IgD-negative memory B cell (primary cell): ENCODE data around the gene NDUFC2. TPM values are rescaled to one million over a fixed set of nuclear protein-coding genes. Genes with fewer than 3 reads are reported as not detected.
"Not testable (repeated sequence)": the region's sequence is repeated elsewhere in the genome, so short reads cannot be mapped to it uniquely, and the experiment has no call there.

ENCODE experiments used
- H3K27ac Mint-ChIP-seq, 3 donors: one replicate each; pipeline ENCODE4 v1.8.0; 2020 to 2022; ENCODE audit warnings: mild to moderate bottlenecking in 3 of 3, mixed read lengths in 3 of 3, moderate library complexity in 1 of 3
- H3K27me3 Mint-ChIP-seq: one replicate; pipeline ENCODE4 v1.8.0; 2021; ENCODE audit warnings: mixed read lengths
- H3K36me3 Mint-ChIP-seq: one replicate; pipeline ENCODE4 v1.8.0; 2020; ENCODE audit warnings: mild to moderate bottlenecking, mixed read lengths
- H3K4me1 Mint-ChIP-seq, 3 donors: one replicate each; pipeline ENCODE4 v1.8.0; 2020 to 2022; ENCODE audit warnings: mixed read lengths in 3 of 3, mild to moderate bottlenecking in 1 of 3
- H3K4me3 Mint-ChIP-seq, 4 donors: one replicate each; pipeline ENCODE4 v1.8.0; 2020 to 2022; ENCODE audit warnings: mild to moderate bottlenecking in 4 of 4, mixed read lengths in 4 of 4, moderate library complexity in 3 of 4
- H3K9me3 Mint-ChIP-seq, 3 donors: one replicate each; pipeline ENCODE4 v1.8.0; 2020 to 2021; ENCODE audit warnings: mixed read lengths in 3 of 3, mild to moderate bottlenecking in 1 of 3
- polyA plus RNA-seq: library from polyadenylated mRNA; unstranded; fragments of 300-500 nt; fragmentation: Illumina TruSeq; gene quantifications from one replicate; pipeline ENCODE4 v1.2.3, GENCODE V29; 2021

Gene NDUFC2
- polyA plus RNA-seq, 1 donor from 2014 or later = 174 TPM

DNA sequence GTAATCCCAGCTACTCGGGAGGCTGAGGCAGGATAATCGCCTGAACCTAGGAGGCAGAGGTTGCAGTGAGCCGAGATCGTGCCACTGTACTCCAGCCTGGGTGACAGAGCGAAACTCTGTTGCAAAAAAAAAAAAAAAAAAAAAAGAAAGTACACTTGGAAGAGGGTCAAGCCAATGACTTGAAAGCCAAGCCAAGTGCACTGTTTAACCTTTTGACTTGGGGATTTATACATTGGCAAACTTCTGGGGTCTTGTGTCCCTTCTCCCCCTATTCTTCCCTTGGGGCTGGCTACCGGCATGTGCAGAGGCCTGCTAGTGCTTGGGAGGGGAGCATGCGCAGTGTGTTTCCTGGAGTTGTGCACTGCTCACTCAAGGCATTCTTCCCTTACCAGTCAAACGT lies 30.3 kb downstream of the NDUFC2 start:
- no peak overlapping the region for H3K27ac Mint-ChIP-seq
- peaks cover 3% of the 10 kb centered on the region for H3K27me3 Mint-ChIP-seq

GRCh38 chr11:78048561-78048960 lies 31.1 kb downstream of the NDUFC2 start:
- Mint-ChIP-seq H3K36me3 (peaks cover 2% of the 10 kb centered on the region), H3K27me3 (peaks cover 4% of the 10 kb centered on the region), H3K9me3 (no peaks in the 10 kb centered on the region), H3K27ac (no peak overlapping the region), H3K4me3 (no peak overlapping the region), H3K4me1 (peaks cover 0 to 2% (median 0%) of the 10 kb centered on the region in 3 donors)

More for the DNA sequence above, 30.3 kb downstream of the NDUFC2 start:
- Mint-ChIP-seq H3K36me3 (peaks cover 2% of the 10 kb centered on the region), H3K9me3 (no peaks in the 10 kb centered on the region), H3K4me3 (no peak overlapping the region), H3K4me1 (peaks cover 0 to 2% (median 0%) of the 10 kb centered on the region in 3 donors)

GRCh38 chr11:78046486-78046854 lies 33.2 kb downstream of the NDUFC2 start:
- Mint-ChIP-seq H3K9me3 (no peaks in the 10 kb centered on the region), H3K27ac (no peak overlapping the region), H3K4me3 (peak overlapping the region in 1 of 4 donors; percentile 21), H3K27me3 (peaks cover 4% of the 10 kb centered on the region), H3K36me3 (no peaks in the 10 kb centered on the region), H3K4me1 (peaks cover 0 to 2% (median 0%) of the 10 kb centered on the region in 3 donors)

- H3K4me3 Mint-ChIP-seq = peak overlapping the region in 3 of 4 donors; percentile 48 to 84 (median 50)
- H3K9me3 Mint-ChIP-seq = no peaks in the 10 kb centered on the region
- peaks cover 4% of the 10 kb centered on the region for H3K27me3 Mint-ChIP-seq
- H3K27ac Mint-ChIP-seq = no peak overlapping the region
- peaks cover 0 to 2% (median 0%) of the 10 kb centered on the region in 3 donors for H3K4me1 Mint-ChIP-seq
- H3K36me3 Mint-ChIP-seq = no peaks in the 10 kb centered on the region
Measured at GRCh38 chr11:78045851-78046485, 33.7 kb downstream of the NDUFC2 start.

DNA sequence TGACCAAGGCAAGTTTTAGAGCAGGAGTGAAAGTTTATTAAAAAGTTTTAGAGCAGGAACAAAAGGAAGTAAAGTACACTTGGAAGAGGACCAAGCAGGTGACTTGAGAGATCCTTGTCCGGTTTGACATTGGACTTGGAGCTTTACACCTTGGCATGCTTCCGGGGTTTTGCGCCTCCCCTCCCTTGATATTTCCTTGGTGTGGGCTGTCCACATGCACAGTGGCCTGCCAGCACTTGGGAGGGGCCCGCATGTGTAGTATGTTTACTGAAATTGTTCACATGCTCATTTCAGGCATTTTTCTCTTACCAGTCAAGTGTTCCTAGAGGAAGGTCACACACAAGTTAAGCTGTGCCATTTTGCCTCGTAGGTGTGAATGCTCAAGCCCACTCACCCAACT lies 35.0 kb downstream of the NDUFC2 start:
- Mint-ChIP-seq H3K4me1 (peaks cover 0 to 9% (median 4%) of the 10 kb centered on the region in 3 donors), H3K27me3 (peaks cover 4% of the 10 kb centered on the region), H3K36me3 (no peaks in the 10 kb centered on the region), H3K27ac (no peak overlapping the region), H3K4me3 (no peak overlapping the region), H3K9me3 (no peaks in the 10 kb centered on the region)

DNA sequence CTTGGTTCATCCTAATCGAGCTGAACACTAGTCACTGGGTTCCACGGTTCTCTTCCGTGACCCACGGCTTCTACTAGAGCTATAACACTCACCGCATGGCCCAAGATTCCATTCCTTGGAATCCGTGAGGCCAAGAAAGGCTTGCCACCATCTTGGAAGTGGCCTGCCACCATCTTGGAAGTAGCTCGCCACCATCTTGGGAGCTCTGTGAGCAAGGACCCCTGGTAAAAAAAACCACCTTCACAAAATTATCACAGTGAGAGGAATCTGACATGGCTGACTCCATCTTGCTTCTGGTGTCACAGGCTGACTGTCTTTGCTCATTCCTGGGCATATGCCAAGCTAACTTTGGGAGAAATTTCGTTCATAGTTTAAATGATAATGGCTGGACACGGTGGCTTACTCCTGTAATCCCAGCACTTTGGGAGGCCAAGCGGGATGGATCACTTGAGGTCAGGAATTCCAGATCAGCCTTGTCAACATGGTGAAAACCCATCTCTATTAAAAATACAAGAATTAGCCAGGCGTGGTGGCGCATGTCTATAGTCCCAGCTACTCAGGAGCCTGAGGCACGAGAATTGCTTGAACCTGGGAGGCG lies 37.7 kb downstream of the NDUFC2 start:
- no peak overlapping the region for H3K4me3 Mint-ChIP-seq
- H3K36me3 Mint-ChIP-seq = no peaks in the 10 kb centered on the region
- H3K27me3 Mint-ChIP-seq = peaks cover 4% of the 10 kb centered on the region
- H3K27ac Mint-ChIP-seq = no peak overlapping the region
- H3K4me1 Mint-ChIP-seq = peaks cover 0 to 10% (median 5%) of the 10 kb centered on the region in 3 donors
- H3K9me3 Mint-ChIP-seq = no peaks in the 10 kb centered on the region

- not testable (repeated sequence) for H3K27me3 Mint-ChIP-seq, H3K4me3 Mint-ChIP-seq, H3K27ac Mint-ChIP-seq, H3K36me3 Mint-ChIP-seq, H3K9me3 Mint-ChIP-seq
- H3K4me1 Mint-ChIP-seq = peaks cover 0 to 10% (median 5%) of the 10 kb centered on the region in 3 donors
Measured at GRCh38 chr11:78041380-78041719, 38.3 kb downstream of the NDUFC2 start.

GRCh38 chr11:78040691-78041379 lies 38.8 kb downstream of the NDUFC2 start:
- peaks cover 4% of the 10 kb centered on the region for H3K27me3 Mint-ChIP-seq
- no peak overlapping the region for H3K27ac Mint-ChIP-seq
- no peaks in the 10 kb centered on the region for H3K9me3 Mint-ChIP-seq
- H3K4me1 Mint-ChIP-seq = peaks cover 0 to 8% (median 5%) of the 10 kb centered on the region in 3 donors
- no peaks in the 10 kb centered on the region for H3K36me3 Mint-ChIP-seq
- no peak overlapping the region for H3K4me3 Mint-ChIP-seq

- Mint-ChIP-seq H3K4me1 (peaks cover 0 to 8% (median 5%) of the 10 kb centered on the region in 3 donors), H3K36me3 (no peaks in the 10 kb centered on the region), H3K27ac (no peak overlapping the region), H3K4me3 (peak overlapping the region in 2 of 4 donors; percentile 1 to 37), H3K27me3 (peaks cover 4% of the 10 kb centered on the region), H3K9me3 (no peaks in the 10 kb centered on the region)
Measured at GRCh38 chr11:78039919-78040671, 39.6 kb downstream of the NDUFC2 start.

DNA sequence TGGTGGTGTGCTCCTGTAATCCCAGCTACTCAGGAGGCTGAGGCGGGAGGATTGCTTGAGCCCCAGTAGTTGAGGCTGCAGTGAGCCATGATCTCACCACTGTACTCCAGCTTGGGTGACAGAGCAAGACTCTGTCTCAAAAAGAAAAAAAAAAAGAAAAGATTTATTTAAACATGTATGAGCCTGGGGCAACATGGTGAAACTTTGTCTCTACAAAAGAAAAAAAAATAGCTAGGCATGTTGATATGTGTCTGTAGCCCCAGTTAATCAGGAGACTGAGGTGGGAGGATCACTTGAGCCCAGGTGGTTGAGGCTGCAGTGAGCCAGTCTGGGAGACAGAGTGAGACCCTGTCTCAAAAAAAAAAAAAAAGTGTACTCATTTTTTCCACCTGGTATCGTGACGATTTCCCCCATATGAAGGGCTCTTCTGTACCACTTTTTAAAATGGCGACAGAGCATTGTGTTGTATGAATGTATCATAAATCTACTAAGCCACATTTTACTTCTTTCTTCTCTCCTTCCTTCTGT lies 40.2 kb downstream of the NDUFC2 start:
- H3K9me3 Mint-ChIP-seq = no peaks in the 10 kb centered on the region
- no peak overlapping the region for H3K27ac Mint-ChIP-seq
- H3K27me3 Mint-ChIP-seq = peaks cover 2% of the 10 kb centered on the region
- no peaks in the 10 kb centered on the region for H3K36me3 Mint-ChIP-seq
- H3K4me1 Mint-ChIP-seq = peaks cover 2 to 8% (median 6%) of the 10 kb centered on the region in 3 donors
- no peak overlapping the region for H3K4me3 Mint-ChIP-seq

DNA sequence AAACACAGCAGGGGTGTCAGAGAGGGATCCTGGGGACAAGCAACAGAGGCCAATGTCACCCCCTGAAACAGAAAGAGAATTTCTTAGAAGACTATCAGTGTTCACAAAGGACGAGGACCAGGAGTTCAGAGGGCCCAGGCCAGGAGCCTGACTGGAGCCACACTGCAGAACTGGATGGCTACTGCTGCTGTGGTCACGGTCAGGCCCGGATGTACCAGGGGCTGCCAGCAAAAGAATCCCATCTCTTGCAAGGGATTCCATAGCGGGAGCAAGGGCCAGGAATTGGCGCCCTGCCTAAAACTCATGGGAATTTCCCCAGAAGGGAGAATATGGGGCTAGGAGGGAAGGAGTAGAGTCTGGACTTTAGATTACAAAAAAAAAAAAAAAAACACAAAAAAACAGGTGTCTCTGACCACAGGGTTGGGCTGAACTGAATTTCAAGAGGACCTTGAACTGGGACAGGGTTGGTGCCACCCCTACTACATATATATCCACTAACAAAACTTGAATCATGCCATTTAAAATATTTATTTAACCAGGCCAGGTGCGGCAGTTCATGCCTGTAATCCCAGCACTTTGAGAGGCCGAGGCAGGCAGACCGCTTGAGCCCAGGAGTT lies 40.9 kb downstream of the NDUFC2 start:
- peaks cover 2% of the 10 kb centered on the region for H3K27me3 Mint-ChIP-seq
- H3K4me3 Mint-ChIP-seq = peak overlapping the region in 1 of 4 donors; percentile 37
- H3K4me1 Mint-ChIP-seq = peaks cover 5 to 12% (median 8%) of the 10 kb centered on the region in 3 donors
- H3K36me3 Mint-ChIP-seq = no peaks in the 10 kb centered on the region
- no peaks in the 10 kb centered on the region for H3K9me3 Mint-ChIP-seq
- H3K27ac Mint-ChIP-seq = no peak overlapping the region

DNA sequence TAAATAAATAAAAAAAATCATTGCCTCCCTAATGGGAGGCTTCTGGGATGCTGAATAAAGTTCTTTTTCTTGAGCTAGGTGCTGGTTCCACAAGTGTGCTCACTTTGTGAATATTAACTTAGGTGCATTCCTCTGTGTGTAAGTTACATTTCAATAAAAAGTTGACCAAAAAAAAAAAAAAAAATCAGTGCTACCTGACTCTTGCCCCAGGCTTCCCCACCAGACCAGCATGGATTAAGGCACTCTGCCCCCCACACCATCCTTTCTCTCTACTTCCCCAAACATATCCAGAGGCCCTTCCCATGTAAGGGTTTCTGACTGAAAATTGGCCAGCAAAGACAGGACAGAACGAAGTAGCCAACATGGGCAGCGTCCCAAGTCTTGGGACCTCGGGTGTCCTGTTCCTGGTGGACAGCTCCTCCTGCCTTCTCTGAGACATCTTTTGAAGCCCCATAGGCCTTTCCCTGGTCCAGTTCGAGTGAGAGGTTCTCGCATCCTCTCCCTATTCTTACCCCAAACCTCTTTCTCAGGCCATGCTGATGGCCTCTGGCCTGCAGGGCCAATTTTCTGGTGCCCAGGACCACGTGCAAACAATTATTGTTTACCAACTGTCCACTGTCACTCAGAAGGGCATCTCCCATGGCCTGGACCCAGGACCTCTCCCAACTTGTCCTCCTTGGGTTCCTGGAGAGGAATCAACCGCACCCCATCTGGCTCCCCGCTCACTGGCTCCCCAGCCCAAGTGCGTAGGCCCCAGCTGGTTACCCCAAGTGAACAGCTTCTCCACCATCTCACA lies 41.6 kb downstream of the NDUFC2 start:
- no peaks in the 10 kb centered on the region for H3K36me3 Mint-ChIP-seq
- H3K27me3 Mint-ChIP-seq = peaks cover 2% of the 10 kb centered on the region
- peaks cover 5 to 12% (median 8%) of the 10 kb centered on the region in 3 donors for H3K4me1 Mint-ChIP-seq
- H3K9me3 Mint-ChIP-seq = no peaks in the 10 kb centered on the region
- no peak overlapping the region for H3K4me3 Mint-ChIP-seq
- no peak overlapping the region for H3K27ac Mint-ChIP-seq

DNA sequence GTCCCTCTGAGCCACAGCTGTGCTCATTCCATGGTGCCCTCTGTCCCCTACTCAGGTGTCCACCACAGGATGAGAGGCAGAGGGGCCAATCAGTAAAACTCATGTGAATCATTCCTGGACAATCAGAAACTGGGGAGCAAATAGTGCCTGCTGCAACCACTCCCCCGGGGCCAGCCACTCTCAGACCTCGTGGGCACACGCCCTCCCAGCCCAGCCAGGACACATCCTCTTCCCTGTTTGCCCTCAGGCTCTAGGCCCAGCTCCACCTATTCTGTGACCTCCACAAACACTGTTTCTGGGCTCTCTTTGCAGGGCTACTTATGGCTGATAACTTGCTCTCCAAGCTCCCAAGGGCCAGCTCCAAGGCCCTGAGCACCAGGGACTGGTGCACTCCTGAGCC lies 42.6 kb downstream of the NDUFC2 start:
- Mint-ChIP-seq H3K4me1 (peaks cover 5 to 12% (median 8%) of the 10 kb centered on the region in 3 donors), H3K4me3 (no peak overlapping the region), H3K9me3 (no peaks in the 10 kb centered on the region), H3K27ac (no peak overlapping the region), H3K36me3 (no peaks in the 10 kb centered on the region), H3K27me3 (peaks cover 2% of the 10 kb centered on the region)

DNA sequence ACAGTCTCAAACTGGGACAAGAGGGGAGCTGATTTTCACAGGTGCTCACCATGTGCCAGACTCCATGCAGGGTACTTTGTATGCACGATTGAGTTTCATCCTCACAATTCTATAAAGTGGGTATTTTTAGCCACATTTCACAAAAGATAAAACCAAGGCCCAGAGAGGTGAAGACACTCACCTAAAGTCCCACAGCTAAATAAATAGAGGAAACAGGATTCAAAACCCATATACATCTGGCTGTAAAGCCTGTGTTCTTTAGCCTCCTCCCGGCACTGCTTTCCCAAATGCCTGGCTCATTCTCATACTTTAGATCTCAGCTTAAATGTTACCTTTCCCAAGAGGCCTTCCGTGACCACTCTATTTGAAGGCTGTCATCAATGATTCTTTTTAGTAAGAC lies 43.3 kb downstream of the NDUFC2 start:
- H3K9me3 Mint-ChIP-seq = no peaks in the 10 kb centered on the region
- peaks cover 5 to 12% (median 8%) of the 10 kb centered on the region in 3 donors for H3K4me1 Mint-ChIP-seq
- no peak overlapping the region for H3K27ac Mint-ChIP-seq
- H3K27me3 Mint-ChIP-seq = peaks cover 2% of the 10 kb centered on the region
- no peak overlapping the region for H3K4me3 Mint-ChIP-seq
- H3K36me3 Mint-ChIP-seq = no peaks in the 10 kb centered on the region
